Liver (tissue), 9 donors: ENCODE measurements around the gene UFM1. TPM values are rescaled to one million over a fixed set of nuclear protein-coding genes. Genes with fewer than 3 reads are reported as not detected.

ENCODE experiments used
- DNase-seq: peaks from one replicate; pipeline ENCODE4 v3.0.0-alpha.2; 2017; ENCODE audit warnings: low spot score
- H3K27ac ChIP-seq, 2 donors: one replicate each; pipeline ENCODE4 v1.7.0; 2013; ENCODE audit warnings: inconsistent platforms in 2 of 2, low read length in 2 of 2, control low read depth in 1 of 2, low read depth in 1 of 2, mild to moderate bottlenecking in 1 of 2
- H3K27me3 ChIP-seq, 4 donors: one replicate each; pipeline versions ENCODE4 v1.6.1 to v1.7.0; 2013; ENCODE audit warnings: low read length in 3 of 4, inconsistent platforms in 1 of 4, mild to moderate bottlenecking in 1 of 4, moderate library complexity in 1 of 4; ENCODE audit not compliant: control insufficient read depth in 4 of 4, insufficient read depth in 4 of 4
- H3K36me3 ChIP-seq, 4 donors: one replicate each; pipeline versions ENCODE4 v1.6.1 to v1.7.0; 2013; ENCODE audit warnings: low read length in 3 of 4, mild to moderate bottlenecking in 3 of 4, low read depth in 1 of 4, moderate library complexity in 1 of 4; ENCODE audit not compliant: control insufficient read depth in 4 of 4, insufficient read depth in 3 of 4
- H3K4me1 ChIP-seq, 4 donors: one replicate each; pipeline versions ENCODE4 v1.6.1 to v1.7.0; 2013; ENCODE audit warnings: low read length in 3 of 4, mild to moderate bottlenecking in 3 of 4, moderate library complexity in 1 of 4; ENCODE audit not compliant: control insufficient read depth in 4 of 4, insufficient read depth in 4 of 4
- H3K4me3 ChIP-seq, 3 donors: one replicate each; pipeline versions ENCODE4 v1.6.1 to v1.7.0; 2013; ENCODE audit warnings: low read length in 3 of 3, control low read depth in 1 of 3, low read depth in 1 of 3, mild to moderate bottlenecking in 1 of 3
- H3K9ac ChIP-seq, 2 donors: one replicate each; pipeline ENCODE4 v1.7.0; 2013; ENCODE audit warnings: low read length in 2 of 2, mild to moderate bottlenecking in 2 of 2, moderate library complexity in 2 of 2, control low read depth in 1 of 2, low read depth in 1 of 2
- H3K9me3 ChIP-seq, 4 donors: one replicate each; pipeline versions ENCODE4 v1.6.1 to v1.7.0; 2013; ENCODE audit warnings: low read length in 3 of 4; ENCODE audit not compliant: control insufficient read depth in 4 of 4
- ATF3 ChIP-seq: IDR thresholded peaks from 2 replicates; pipeline ENCODE4 v1.6.1; 2016; ENCODE audit warnings: antibody characterized with exemption
- CTCF ChIP-seq: fragments of 150-350 bp; IDR thresholded peaks from 2 replicates; pipeline ENCODE4 v1.5.1; 2017; ENCODE audit warnings: improper control_type of control experiment, low read depth, low read length; ENCODE audit not compliant: missing input control
- EGR1 ChIP-seq, 2 donors: IDR thresholded peaks; 2 replicates each; pipeline ENCODE4 v1.6.1; 2016 to 2018; ENCODE audit warnings: antibody characterized with exemption in 2 of 2, low read depth in 2 of 2
- FOXA1 ChIP-seq: IDR thresholded peaks from 2 replicates; pipeline ENCODE4 v1.6.1; 2016; ENCODE audit warnings: antibody characterized with exemption
- FOXA2 ChIP-seq: IDR thresholded peaks from 2 replicates; pipeline ENCODE4 v1.6.1; 2016; ENCODE audit warnings: antibody characterized with exemption
- GABPA ChIP-seq, 2 donors: IDR thresholded peaks in 1 of 2; conservative IDR thresholded peaks in 1 of 2; 2 replicates each; pipeline ENCODE4 v1.6.1; 2016; ENCODE audit warnings: antibody characterized with exemption in 2 of 2, mild to moderate bottlenecking in 1 of 2, moderate library complexity in 1 of 2
- HNF4A ChIP-seq, 2 donors: conservative IDR thresholded peaks; 2 replicates each; pipeline ENCODE4 v1.6.1; 2016; ENCODE audit warnings: antibody characterized with exemption in 2 of 2, mild to moderate bottlenecking in 2 of 2
- HNF4G ChIP-seq: IDR thresholded peaks from 2 replicates; pipeline ENCODE4 v1.6.1; 2016; ENCODE audit warnings: antibody characterized with exemption
- JUND ChIP-seq, 2 donors: IDR thresholded peaks; 2 replicates each; pipeline ENCODE4 v1.6.1; 2016; ENCODE audit warnings: antibody characterized with exemption in 2 of 2
- MAX ChIP-seq: IDR thresholded peaks from 2 replicates; pipeline ENCODE4 v1.6.1; 2016; ENCODE audit warnings: antibody characterized with exemption
- NR2F2 ChIP-seq: IDR thresholded peaks from 2 replicates; pipeline ENCODE4 v1.6.1; 2016; ENCODE audit warnings: antibody characterized with exemption
- RAD21 ChIP-seq, 2 donors: IDR thresholded peaks; 2 replicates each; pipeline ENCODE4 v1.6.1; 2016; ENCODE audit warnings: antibody characterized with exemption in 2 of 2, mild to moderate bottlenecking in 2 of 2
- REST ChIP-seq: IDR thresholded peaks from 2 replicates; pipeline ENCODE4 v1.6.1; 2016; ENCODE audit warnings: antibody characterized with exemption, mild to moderate bottlenecking
- RXRA ChIP-seq, 2 donors: IDR thresholded peaks; 2 replicates each; pipeline ENCODE4 v1.6.1; 2017 to 2018; ENCODE audit warnings: antibody characterized with exemption in 2 of 2, mild to moderate bottlenecking in 1 of 2
- SP1 ChIP-seq: IDR thresholded peaks from 2 replicates; pipeline ENCODE4 v1.6.1; 2018; ENCODE audit warnings: antibody characterized with exemption, mild to moderate bottlenecking
- TAF1 ChIP-seq: conservative IDR thresholded peaks from 2 replicates; pipeline ENCODE4 v1.6.1; 2016; ENCODE audit warnings: antibody characterized with exemption, mild to moderate bottlenecking
- YY1 ChIP-seq: IDR thresholded peaks from 2 replicates; pipeline ENCODE4 v1.6.1; 2016; ENCODE audit warnings: antibody characterized with exemption, mild to moderate bottlenecking
- ZBTB33 ChIP-seq: IDR thresholded peaks from 2 replicates; pipeline ENCODE4 v1.6.1; 2016; ENCODE audit warnings: antibody characterized with exemption
- WGBS: extraction: QIAGEN DNeasy Blood & Tissue Kit; methylation state at CpG from one replicate; pipeline ENCODE4 v1.1.7; 2013; 5-methylcytosine and 5-hydroxymethylcytosine counted together
- polyA plus RNA-seq, 2 donors: library from polyadenylated mRNA; stranded (reverse) in 1 of 2; unstranded in 1 of 2; fragments of 200-250 nt in 1 of 2; fragments of >200 nt in 1 of 2; fragmentation: Nextera tagmentation in 1 of 2; extraction: Ambion mirVana in 1 of 2; gene quantifications; one replicate each; pipeline versions ENCODE4 v1.2.1 to v1.2.3, GENCODE V29; 2013 to 2015
- total RNA-seq, 2 donors: library from RNA; depleted of rRNA; stranded (reverse); fragments of >200 nt; gene quantifications; one replicate each; pipeline ENCODE4 v1.2.3, GENCODE V29; 2014
- donor health status: healthy.
- donor health status: healthy.
- donor health status: healthy.
- donor health status: healthy.
- donor health status: healthy.

The UFM1 gene
- total and polyA plus RNA-seq, 4 donors, result 24.3 to 45.7 (median 32.4) TPM

GRCh38 chr13:38394777-38395496 lies 45.3 kb downstream of the UFM1 start:
- Histone ChIP-seq H3K4me3 (no peak overlapping the region), H3K27me3 (no peaks in the 10 kb centered on the region), H3K9me3 (no peaks in the 10 kb centered on the region), H3K36me3 (no peaks in the 10 kb centered on the region), H3K9ac (no peak overlapping the region), H3K4me1 (no peaks in the 10 kb centered on the region), H3K27ac (no peak overlapping the region)
- DNase-seq, result no peak
- TF ChIP-seq GABPA (IDR thresholded peaks at IDR 0.05 in 1 of 2, conservative IDR thresholded peaks at IDR 0.05 in 1 of 2) (no peak), HNF4A (conservative IDR thresholded peaks at IDR 0.05) (no peak), EGR1 (IDR thresholded peaks at IDR 0.05; ENCODE audit: low read depth in 2 of 2) (no peak), HNF4G (no peak), CTCF (no peak), TAF1 (no peak), ATF3 (no peak), JUND (IDR thresholded peaks at IDR 0.05) (no peak), YY1 (no peak), RAD21 (IDR thresholded peaks at IDR 0.05) (no peak), REST (no peak), MAX (no peak), RXRA (IDR thresholded peaks at IDR 0.05) (no peak)
- WGBS, result 32% methylated on average over 1 of the region's 1 CpG

- TF ChIP-seq RAD21 (IDR thresholded peaks at IDR 0.05), result no peak
- TF ChIP-seq REST, result no peak
- TF ChIP-seq HNF4A (conservative IDR thresholded peaks at IDR 0.05), result no peak
- TF ChIP-seq SP1, result no peak
- TF ChIP-seq TAF1, result no peak
- no peak for TF ChIP-seq JUND (IDR thresholded peaks at IDR 0.05)
- no peak for TF ChIP-seq YY1
- no peak for TF ChIP-seq NR2F2
- TF ChIP-seq ZBTB33, result no peak
- TF ChIP-seq FOXA2, result no peak
- TF ChIP-seq FOXA1, result no peak
- no peak for TF ChIP-seq EGR1 (IDR thresholded peaks at IDR 0.05; ENCODE audit: low read depth in 2 of 2)
- TF ChIP-seq GABPA (IDR thresholded peaks at IDR 0.05 in 1 of 2, conservative IDR thresholded peaks at IDR 0.05 in 1 of 2), result no peak
- no peak for TF ChIP-seq ATF3
- TF ChIP-seq HNF4G, result no peak
- TF ChIP-seq RXRA (IDR thresholded peaks at IDR 0.05), result no peak
- TF ChIP-seq MAX, result no peak
- H3K4me3 ChIP-seq, result no peak overlapping the region
- no peak overlapping the region for H3K27ac ChIP-seq
- H3K36me3 ChIP-seq, result no peaks in the 10 kb centered on the region
- DNase-seq, result no peak
- no peaks in the 10 kb centered on the region for H3K27me3 ChIP-seq
- WGBS, result 82% methylated on average over 3 of the region's 3 CpGs
- H3K9me3 ChIP-seq, result no peaks in the 10 kb centered on the region
- H3K4me1 ChIP-seq, result no peaks in the 10 kb centered on the region
- no peak overlapping the region for H3K9ac ChIP-seq
These were observed 45.8 kb downstream of the UFM1 start for GRCh38 chr13:38395497-38395788.
